HepG2 (cell line): ENCODE measurements around the gene CDH13. TPM values are rescaled to one million over a fixed set of nuclear protein-coding genes. Genes with fewer than 3 reads are reported as not detected.

Source experiments
- ATAC-seq: fragments of 200-7000 bp; cut with Tn5 transposase; 3 replicates; pipeline ENCODE4 v1.9.1; 2020; ENCODE audit warnings: mild to moderate bottlenecking, moderate library complexity
- BruUV-seq: library from RNA; stranded (reverse); fragments of 400-500 nt; replicated peaks from 2 replicates; lab custom pipeline; 2021; lab: Mats Ljungman, UMichigan
- CTCF ChIA-PET: fragments of 300-600 bp; formaldehyde crosslinking; extraction: SDS; loops from one replicate; lab custom pipeline; 2021; ENCODE audit warnings: low total read pairs, inconsistent platforms, low intra/inter-chr PET ratio; lab: Yijun Ruan, JAX
- POLR2A ChIA-PET: fragments of 350-600 bp; sonication (Branson Sonifier 250); formaldehyde crosslinking; loops from one replicate; lab custom pipeline; 2020; ENCODE audit warnings: antibody characterized with exemption, inconsistent platforms; lab: Yijun Ruan, JAX
- DNase-seq: peaks from one replicate; pipeline ENCODE4 v3.0.0-alpha.2; 2015; ENCODE audit warnings: low spot score
- FAIRE-seq: peaks from 3 replicates; lab custom pipeline; 2011; peaks lifted over from hg19 to GRCh38; lab: Jason Lieb, UNC
- H2AFZ ChIP-seq: one replicate; pipeline ENCODE4 v1.6.1; 2011; ENCODE audit warnings: low read length, inconsistent platforms
- H3K27ac ChIP-seq: fragments of 300-600 bp; 3 replicates; pipeline ENCODE4 v1.8.0; 2011; ENCODE audit warnings: mixed run types, mild to moderate bottlenecking, mixed read lengths, low read length, inconsistent platforms; ENCODE audit not compliant: insufficient read depth; ENCODE audit errors: extremely low read length
- H3K27me3 ChIP-seq, 2 experiments: fragments of 200-600 bp in 1 of 2; 2 replicates in 1 of 2; 3 replicates in 1 of 2; pipeline versions ENCODE4 v1.6.0 to v1.8.0; 2011; ENCODE audit warnings: low read length in 2 of 2, mild to moderate bottlenecking in 2 of 2, moderate library complexity in 2 of 2, inconsistent platforms in 1 of 2; ENCODE audit not compliant: insufficient read depth in 2 of 2, control insufficient read depth in 1 of 2
- H3K36me3 ChIP-seq, 2 experiments: fragments of 200-600 bp in 1 of 2; replicated peaks in 1 of 2; 2 replicates in 1 of 2; 3 replicates in 1 of 2; pipeline versions ENCODE4 v1.5.1 to v1.8.0; 2011; ENCODE audit warnings: low read length in 2 of 2, inconsistent platforms in 1 of 2; ENCODE audit not compliant: insufficient read depth in 2 of 2, control insufficient read depth in 1 of 2
- H3K4me1 ChIP-seq: 2 replicates; pipeline ENCODE4 v1.5.1; 2012; ENCODE audit warnings: low read length, inconsistent platforms; ENCODE audit not compliant: insufficient read depth
- H3K4me2 ChIP-seq: 2 replicates; pipeline ENCODE4 v1.6.0; 2011; ENCODE audit warnings: low read depth, low read length, inconsistent platforms
- H3K4me3 ChIP-seq, 3 experiments: fragments of 200-600 bp in 1 of 3; sonication (generic), shearing (Covaris generic) in 1 of 3; replicated peaks in 1 of 3; 2 replicates each; pipeline ENCODE4 v1.5.1; 2011 to 2016; ENCODE audit warnings: low read length in 3 of 3, inconsistent platforms in 2 of 3, low read depth in 2 of 3, mild to moderate bottlenecking in 2 of 3, control low read depth in 1 of 3, mixed read lengths in 1 of 3; ENCODE audit not compliant: insufficient read depth in 1 of 3
- H3K79me2 ChIP-seq: one replicate; pipeline ENCODE4 v1.6.1; 2011; ENCODE audit warnings: low read length, inconsistent platforms; ENCODE audit not compliant: insufficient read depth
- H3K9ac ChIP-seq: 2 replicates; pipeline ENCODE4 v1.6.0; 2011; ENCODE audit warnings: mild to moderate bottlenecking, low read depth, low read length, inconsistent platforms; ENCODE audit not compliant: insufficient read depth
- H3K9me3 ChIP-seq: 2 replicates; pipeline ENCODE4 v1.5.1; 2012; ENCODE audit warnings: mild to moderate bottlenecking, low read length
- H4K20me1 ChIP-seq: 2 replicates; pipeline ENCODE4 v1.6.0; 2011; ENCODE audit warnings: inconsistent platforms, mild to moderate bottlenecking, low read length, moderate library complexity; ENCODE audit not compliant: insufficient read depth
- FOXM1 ChIP-seq: sonication (generic); formaldehyde crosslinking; IDR thresholded peaks from 2 replicates; pipeline ENCODE4 v1.5.0; 2020; ENCODE audit warnings: missing genetic modification reagents
- MED13 ChIP-seq: sonication (generic); formaldehyde crosslinking; IDR thresholded peaks from 2 replicates; pipeline ENCODE4 v1.5.0; 2020; ENCODE audit warnings: missing genetic modification reagents
- MXI1 ChIP-seq: IDR thresholded peaks from 3 replicates; pipeline ENCODE4 v1.6.1; 2012; ENCODE audit warnings: low read depth, low read length, inconsistent platforms, borderline replicate concordance
- NCOA5 ChIP-seq: sonication (generic); formaldehyde crosslinking; IDR thresholded peaks from 2 replicates; pipeline ENCODE4 v1.4.0; 2020; ENCODE audit warnings: missing genetic modification reagents
- SIX1 ChIP-seq: sonication (generic); formaldehyde crosslinking; IDR thresholded peaks from 2 replicates; pipeline ENCODE4 v1.4.0; 2020; ENCODE audit warnings: missing genetic modification reagents, borderline replicate concordance
- SYNCRIP ChIP-seq: fragments of 200-400 bp; formaldehyde crosslinking; IDR thresholded peaks from 2 replicates; pipeline ENCODE4 v1.6.1; 2018; ENCODE audit warnings: mild to moderate bottlenecking, low read depth, low read length; ENCODE audit not compliant: insufficient read depth
- ZMYM2 ChIP-seq: sonication (generic); formaldehyde crosslinking; IDR thresholded peaks from 2 replicates; pipeline ENCODE4 v1.8.0; 2022; ENCODE audit warnings: mild to moderate bottlenecking, missing genetic modification reagents
- ZNF510 ChIP-seq: sonication (generic); formaldehyde crosslinking; IDR thresholded peaks from 2 replicates; pipeline ENCODE4 v1.4.0; 2020; ENCODE audit warnings: low read depth, mild to moderate bottlenecking, missing genetic modification reagents
- ZNF512B ChIP-seq: sonication (generic); formaldehyde crosslinking; IDR thresholded peaks from 2 replicates; pipeline ENCODE4 v1.5.1; 2020; ENCODE audit warnings: missing genetic modification reagents, mild to moderate bottlenecking, borderline replicate concordance
- ZNF550 ChIP-seq: sonication (generic); formaldehyde crosslinking; IDR thresholded peaks from 2 replicates; pipeline ENCODE4 v1.4.0; 2020; ENCODE audit warnings: mild to moderate bottlenecking, missing genetic modification reagents, borderline replicate concordance
- ZNF558 ChIP-seq: sonication (generic); formaldehyde crosslinking; IDR thresholded peaks from 2 replicates; pipeline ENCODE4 v1.9.0; 2022; ENCODE audit warnings: mild to moderate bottlenecking, missing genetic modification reagents, borderline replicate concordance
- ZNF572 ChIP-seq: sonication (generic); formaldehyde crosslinking; IDR thresholded peaks from 2 replicates; pipeline ENCODE4 v1.5.1; 2020; ENCODE audit warnings: mild to moderate bottlenecking, missing genetic modification reagents
- ZNF713 ChIP-seq: sonication (generic); formaldehyde crosslinking; IDR thresholded peaks from 2 replicates; pipeline ENCODE4 v1.4.0; 2020; ENCODE audit warnings: mild to moderate bottlenecking, missing genetic modification reagents
- WGBS: methylation state at CpG from one replicate; pipeline ENCODE4 v1.1.6; 2017; ENCODE audit warnings: low lambda C conversion rate; 5-methylcytosine and 5-hydroxymethylcytosine counted together
- in situ Hi-C: cut with HindIII; loops from 2 replicates; pipeline ENCODE4 v1.10.0; 2017; ENCODE audit warnings: low pct_unique_long_range_greater_than_20kb; ENCODE audit not compliant: extremely low pct_ligation_motif_present
- intact Hi-C: fragments of 100-400 bp; cut with micrococcal nuclease; formaldehyde crosslinking; loops from one replicate; pipeline ENCODE4 v1.10.0; 2022; ENCODE audit not compliant: unreplicated experiment
- polyA plus RNA-seq, 8 experiments: library from polyadenylated mRNA; depleted of rRNA in 3 of 8; stranded (reverse) in 7 of 8; unstranded in 1 of 8; fragments of >200 nt; fragmentation: Illumina TruSeq in 4 of 8; extraction: Trizol in 4 of 8; gene quantifications; 2 replicates each; pipeline versions ENCODE4 v1.2.1 to v1.2.3, GENCODE V29; 2011 to 2016; ENCODE audit warnings: low read depth in 4 of 8, missing spikeins in 1 of 8, mixed read lengths in 1 of 8; ENCODE audit not compliant: insufficient read depth in 1 of 8
- total RNA-seq, 5 experiments: library from RNA; depleted of rRNA; stranded (reverse); fragments of >200 nt; fragmentation: Illumina TruSeq; extraction: Trizol; gene quantifications; 2 replicates each; pipeline ENCODE4 v1.2.3, GENCODE V29; 2016; ENCODE audit warnings: low read depth in 1 of 5

The CDH13 gene
- total and polyA plus RNA-seq, 2 of the 13 experiments (the other 11 are each of a cell fraction or from before 2014, with no cell fraction given) = not detected

DNA sequence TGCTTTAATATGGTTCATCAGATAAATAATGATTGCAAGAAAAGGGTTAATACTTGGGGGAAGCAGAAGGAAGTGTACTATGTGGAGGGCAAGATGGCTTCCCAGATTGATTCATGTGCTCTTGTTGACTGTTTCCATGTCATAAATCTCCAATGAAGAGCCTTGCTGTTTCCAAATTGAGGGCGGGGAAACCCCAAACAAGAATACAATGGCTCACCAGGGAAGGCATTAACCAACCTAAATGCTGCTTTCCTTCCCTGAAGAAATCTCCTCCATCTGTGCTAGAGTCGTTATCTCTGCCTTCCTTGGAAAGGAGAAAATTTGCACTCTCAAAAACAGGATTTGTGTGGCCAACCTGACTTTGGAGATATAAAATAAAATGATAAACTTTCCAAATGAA lies 28.0 kb upstream of the CDH13 start:
- intact Hi-C loops = no loop called here
- Histone ChIP-seq H3K4me3 (no peak overlapping the region), H3K27me3 (no peaks in the 10 kb centered on the region), H3K4me1 (no peaks in the 10 kb centered on the region), H4K20me1 (no peaks in the 10 kb centered on the region), H3K36me3 (no peaks in the 10 kb centered on the region), H2AFZ (no peak overlapping the region), H3K9me3 (0 out of 2 replicates have a peak, but pooled peaks cover 8% of the 10 kb centered on the region), H3K9ac (no peak overlapping the region), H3K27ac (no peak overlapping the region), H3K4me2 (no peak overlapping the region), H3K79me2 (no peaks in the 10 kb centered on the region)
- no peak for DNase-seq
- TF ChIP-seq ZMYM2 (CRISPR knock-in tag) (no peak), MED13 (CRISPR knock-in tag) (no peak), ZNF558 (no peak), MXI1 (no peak), NCOA5 (CRISPR knock-in tag) (no peak), ZNF512B (CRISPR knock-in tag) (no peak), FOXM1 (CRISPR knock-in tag) (no peak), ZNF550 (CRISPR knock-in tag) (no peak), ZNF713 (no peak), SIX1 (CRISPR knock-in tag) (no peak), ZNF510 (CRISPR knock-in tag) (no peak), ZNF572 (CRISPR knock-in tag) (no peak), SYNCRIP (no peak)
- 4% methylated on average over 2 of the region's 2 CpGs for WGBS
- no peak for ATAC-seq
- no TSS peak for BruUV-seq
- no peak for FAIRE-seq
- CTCF ChIA-PET = no interaction called here
- POLR2A ChIA-PET = no interaction called here
- in situ Hi-C loops = no loop called here
